ENCODE results near the gene C4B. TPM values are rescaled to one million over a fixed set of nuclear protein-coding genes. Genes with fewer than 3 reads are reported as not detected.

The C4B gene
- total and polyA plus RNA-seq, 2 donors (not counting 1 experiment from before 2014, with no cell fraction given): 4.7 to 7.4 TPM

- TF ChIP-seq, protein P1, sequence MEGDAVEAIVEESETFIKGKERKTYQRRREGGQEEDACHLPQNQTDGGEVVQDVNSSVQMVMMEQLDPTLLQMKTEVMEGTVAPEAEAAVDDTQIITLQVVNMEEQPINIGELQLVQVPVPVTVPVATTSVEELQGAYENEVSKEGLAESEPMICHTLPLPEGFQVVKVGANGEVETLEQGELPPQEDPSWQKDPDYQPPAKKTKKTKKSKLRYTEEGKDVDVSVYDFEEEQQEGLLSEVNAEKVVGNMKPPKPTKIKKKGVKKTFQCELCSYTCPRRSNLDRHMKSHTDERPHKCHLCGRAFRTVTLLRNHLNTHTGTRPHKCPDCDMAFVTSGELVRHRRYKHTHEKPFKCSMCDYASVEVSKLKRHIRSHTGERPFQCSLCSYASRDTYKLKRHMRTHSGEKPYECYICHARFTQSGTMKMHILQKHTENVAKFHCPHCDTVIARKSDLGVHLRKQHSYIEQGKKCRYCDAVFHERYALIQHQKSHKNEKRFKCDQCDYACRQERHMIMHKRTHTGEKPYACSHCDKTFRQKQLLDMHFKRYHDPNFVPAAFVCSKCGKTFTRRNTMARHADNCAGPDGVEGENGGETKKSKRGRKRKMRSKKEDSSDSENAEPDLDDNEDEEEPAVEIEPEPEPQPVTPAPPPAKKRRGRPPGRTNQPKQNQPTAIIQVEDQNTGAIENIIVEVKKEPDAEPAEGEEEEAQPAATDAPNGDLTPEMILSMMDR (IDR thresholded peaks at IDR 0.05): no peak
- TF ChIP-seq EZH2 (IDR thresholded peaks at IDR 0.05; ENCODE audit: borderline replicate concordance, insufficient read depth, low read depth, low read length, poor library complexity, severe bottlenecking): no peak
- ATAC-seq (ENCODE audit: low read depth) (no peak), DNase-seq (no peak)
- POLR2A ChIA-PET: no interaction called here
- WGBS (ENCODE audit: insufficient coverage): 90% methylated on average over 6 of the region's 10 CpGs
- intact Hi-C loops (cut with micrococcal nuclease): no loop called here
- Histone ChIP-seq H3K79me2 (ENCODE audit: control insufficient read depth, insufficient read depth, low read length) (no peaks in the 10 kb centered on the region), H4K20me1 (ENCODE audit: control insufficient read depth, insufficient read depth, low read length, poor library complexity, severe bottlenecking) (no peaks in the 10 kb centered on the region), H3K9ac (ENCODE audit: low read length) (no peak overlapping the region), H3K36me3 (replicated peaks in 1 of 2; ENCODE audit: control extremely low read depth in 1 of 2, control insufficient read depth in 1 of 2, extremely low read depth in 1 of 2, insufficient read depth in 2 of 2, low read length in 1 of 2) (no peaks in the 10 kb centered on the region), H3K27ac (ENCODE audit: low read length in 2 of 2) (no peak overlapping the region), H3K4me3 (ENCODE audit: control extremely low read depth in 1 of 5, extremely low read depth in 1 of 5, insufficient read depth in 1 of 5, low read depth in 2 of 5, low read length in 4 of 5) (no peak overlapping the region), H2AFZ (ENCODE audit: insufficient read depth, low read depth, low read length, poor library complexity, severe bottlenecking) (no peak overlapping the region), H3K4me2 (replicated peaks; ENCODE audit: low read depth, low read length, poor library complexity, severe bottlenecking) (no peak overlapping the region), H3K4me1 (ENCODE audit: control insufficient read depth in 2 of 2, insufficient read depth in 2 of 2, low read length in 2 of 2) (no peaks in the 10 kb centered on the region), H3K9me3 (ENCODE audit: control extremely low read depth in 1 of 3, control insufficient read depth in 2 of 3, insufficient read depth in 1 of 3, low read length in 2 of 3) (no peaks in the 10 kb centered on the region), H3K27me3 (replicated peaks in 1 of 4; ENCODE audit: control extremely low read depth in 1 of 4, control insufficient read depth in 3 of 4, insufficient read depth in 4 of 4, low read length in 3 of 4) (no peaks in the 10 kb centered on the region)
- Mint-ChIP-seq H3K9me3 (ENCODE audit: insufficient read depth) (no peaks in the 10 kb centered on the region), H3K27me3 (peaks cover 23% of the 10 kb centered on the region), H3K27ac (no peak overlapping the region), H3K4me1 (no peaks in the 10 kb centered on the region), H3K4me3 (no peak overlapping the region)
- CTCF ChIA-PET: no interaction called here
Measured at GRCh38 chr6:32073613-32074012, 59.0 kb downstream of the C4B start.

DNA sequence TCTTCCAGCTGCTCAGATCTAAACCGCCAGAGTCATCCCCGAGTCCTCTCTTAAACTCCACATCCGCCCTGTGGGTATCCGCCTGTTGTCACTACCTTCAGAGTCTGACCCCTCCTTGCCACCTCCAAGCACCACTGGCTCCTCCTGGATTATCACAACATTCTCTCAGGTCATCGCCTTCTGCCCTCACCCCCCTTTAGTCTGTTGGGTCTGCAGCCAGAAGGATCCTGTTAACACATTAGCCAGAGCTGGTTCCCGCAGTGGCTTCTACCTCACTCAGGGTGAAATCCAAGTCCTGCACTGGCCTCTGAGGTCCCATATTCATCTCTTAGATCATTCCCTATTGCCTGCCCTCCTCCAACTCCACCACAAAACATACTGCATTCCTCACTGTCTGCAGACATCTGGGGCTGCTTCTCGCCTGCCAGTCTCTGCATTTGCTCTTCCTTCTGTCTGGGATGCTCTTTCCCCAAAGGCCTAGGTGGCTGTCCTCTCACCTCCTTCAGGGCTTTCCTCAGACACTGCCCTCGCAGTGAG lies 60.5 kb downstream of the C4B start:
- Histone ChIP-seq H3K4me3 (ENCODE audit: control extremely low read depth in 1 of 5, extremely low read depth in 1 of 5, insufficient read depth in 1 of 5, low read depth in 2 of 5, low read length in 4 of 5) (no peak overlapping the region), H4K20me1 (ENCODE audit: control insufficient read depth, insufficient read depth, low read length, poor library complexity, severe bottlenecking) (no peaks in the 10 kb centered on the region), H3K9me3 (ENCODE audit: control extremely low read depth in 1 of 3, control insufficient read depth in 2 of 3, insufficient read depth in 1 of 3, low read length in 2 of 3) (no peaks in the 10 kb centered on the region), H3K36me3 (replicated peaks in 1 of 2; ENCODE audit: control extremely low read depth in 1 of 2, control insufficient read depth in 1 of 2, extremely low read depth in 1 of 2, insufficient read depth in 2 of 2, low read length in 1 of 2) (no peaks in the 10 kb centered on the region), H3K27me3 (replicated peaks in 1 of 4; ENCODE audit: control extremely low read depth in 1 of 4, control insufficient read depth in 3 of 4, insufficient read depth in 4 of 4, low read length in 3 of 4) (no peaks in the 10 kb centered on the region), H3K4me1 (ENCODE audit: control insufficient read depth in 2 of 2, insufficient read depth in 2 of 2, low read length in 2 of 2) (no peaks in the 10 kb centered on the region), H3K9ac (ENCODE audit: low read length) (no peak overlapping the region), H3K27ac (ENCODE audit: low read length in 2 of 2) (no peak overlapping the region), H3K79me2 (ENCODE audit: control insufficient read depth, insufficient read depth, low read length) (no peaks in the 10 kb centered on the region), H2AFZ (ENCODE audit: insufficient read depth, low read depth, low read length, poor library complexity, severe bottlenecking) (no peak overlapping the region), H3K4me2 (replicated peaks; ENCODE audit: low read depth, low read length, poor library complexity, severe bottlenecking) (no peak overlapping the region)
- TF ChIP-seq, protein P1 (IDR thresholded peaks at IDR 0.05): no peak
- TF ChIP-seq EZH2 (IDR thresholded peaks at IDR 0.05; ENCODE audit: borderline replicate concordance, insufficient read depth, low read depth, low read length, poor library complexity, severe bottlenecking): no peak
- ChIA-PET POLR2A (no interaction called here), CTCF (no interaction called here)
- no peak overlapping the region for H3K4me3 Mint-ChIP-seq
- ATAC-seq (ENCODE audit: low read depth) (no peak), DNase-seq (no peak)
- intact Hi-C loops (cut with micrococcal nuclease): no loop called here
- peaks cover 21% of the 10 kb centered on the region for H3K27me3 Mint-ChIP-seq
- H3K9me3 Mint-ChIP-seq (ENCODE audit: insufficient read depth): no peaks in the 10 kb centered on the region
- H3K4me1 Mint-ChIP-seq: no peaks in the 10 kb centered on the region
- 93% methylated on average over 8 of the region's 8 CpGs for WGBS (ENCODE audit: insufficient coverage)
- H3K27ac Mint-ChIP-seq: no peak overlapping the region
